HG03135 (cell line): ENCODE results near the gene CRTC1.

ENCODE experiments used
- ATAC-seq: cut with Tn5 transposase; IDR thresholded peaks from one replicate; pipeline ENCODE4 v1.9.1; 2021; ENCODE audit warnings: mild to moderate bottlenecking, moderate library complexity; ENCODE audit not compliant: unreplicated experiment

Gene CRTC1

GRCh38 chr19:18651733-18652132, 31.7 kb upstream of the CRTC1 start:
- ATAC-seq = no peak

- no peak for ATAC-seq
Observed at GRCh38 chr19:18653853-18654252, 29.6 kb upstream of the CRTC1 start.

- no peak for ATAC-seq
Observed at GRCh38 chr19:18654469-18654868, 29.0 kb upstream of the CRTC1 start.

- no peak for ATAC-seq
Observed at GRCh38 chr19:18655173-18655844, 28.2 kb upstream of the CRTC1 start.

GRCh38 chr19:18656337-18657086, 27.0 kb upstream of the CRTC1 start:
- ATAC-seq = no peak

GRCh38 chr19:18657590-18658365, 25.7 kb upstream of the CRTC1 start:
- ATAC-seq = no peak

GRCh38 chr19:18658366-18658855, 25.1 kb upstream of the CRTC1 start:
- ATAC-seq = no peak

GRCh38 chr19:18659281-18660050, 24.0 kb upstream of the CRTC1 start:
- no peak for ATAC-seq

GRCh38 chr19:18660051-18660910, 23.2 kb upstream of the CRTC1 start:
- ATAC-seq = no peak

GRCh38 chr19:18660939-18661670, 22.4 kb upstream of the CRTC1 start:
- ATAC-seq = no peak

- ATAC-seq = no peak
Observed at GRCh38 chr19:18662972-18663732, 20.3 kb upstream of the CRTC1 start.

- no peak for ATAC-seq
Observed at GRCh38 chr19:18663940-18664530, 19.4 kb upstream of the CRTC1 start.

GRCh38 chr19:18665771-18666202, 17.7 kb upstream of the CRTC1 start:
- ATAC-seq = no peak

- ATAC-seq = no peak
Observed at GRCh38 chr19:18666317-18666716, 17.2 kb upstream of the CRTC1 start.

GRCh38 chr19:18666784-18667183, 16.7 kb upstream of the CRTC1 start:
- ATAC-seq = no peak

GRCh38 chr19:18667531-18668251, 15.8 kb upstream of the CRTC1 start:
- ATAC-seq = no peak

- ATAC-seq = no peak
Observed at GRCh38 chr19:18668252-18668631, 15.2 kb upstream of the CRTC1 start.
